Thoracic aorta endothelial cell (primary cell): ENCODE measurements around the gene TEX53. TPM values are rescaled to one million over a fixed set of nuclear protein-coding genes. Genes with fewer than 3 reads are reported as not detected.

Experiments
- small RNA-seq: library from RNA; depleted of rRNA; stranded (forward); fragments of <200 nt; gene quantifications from one replicate; pipeline ENCODE3, GENCODE V24; 2012
- total RNA-seq: library from RNA; depleted of rRNA; stranded (reverse); fragments of >200 nt; gene quantifications from 2 replicates; pipeline ENCODE4 v1.2.3, GENCODE V29; 2012

The TEX53 gene
- total RNA-seq = not detected in 2 replicates

DNA sequence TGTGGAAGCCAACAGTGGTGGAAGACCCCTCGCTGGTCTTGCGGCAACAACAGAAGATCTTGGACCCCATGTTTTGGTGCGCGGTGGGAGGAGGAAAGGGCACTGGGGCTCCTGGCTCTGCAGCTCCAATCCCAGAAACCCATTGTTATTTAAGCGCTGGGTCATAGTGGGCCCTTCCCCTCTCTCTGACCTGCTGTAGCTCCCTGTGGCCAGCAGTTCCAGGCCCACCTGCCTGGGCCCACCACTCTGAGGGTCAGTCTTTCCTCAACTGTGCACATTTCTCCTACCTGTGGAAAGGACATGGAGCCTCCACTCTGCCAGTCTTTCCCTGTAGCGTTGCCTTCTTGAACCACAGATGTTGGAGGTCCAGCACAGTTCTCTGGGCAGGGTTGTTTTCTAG lies at the start of gene TEX53:
Gene TEX53 (minus strand): TSS at position 101 of the 400 bp plus-strand sequence. CDS start 31 bp downstream, at position 70.

DNA sequence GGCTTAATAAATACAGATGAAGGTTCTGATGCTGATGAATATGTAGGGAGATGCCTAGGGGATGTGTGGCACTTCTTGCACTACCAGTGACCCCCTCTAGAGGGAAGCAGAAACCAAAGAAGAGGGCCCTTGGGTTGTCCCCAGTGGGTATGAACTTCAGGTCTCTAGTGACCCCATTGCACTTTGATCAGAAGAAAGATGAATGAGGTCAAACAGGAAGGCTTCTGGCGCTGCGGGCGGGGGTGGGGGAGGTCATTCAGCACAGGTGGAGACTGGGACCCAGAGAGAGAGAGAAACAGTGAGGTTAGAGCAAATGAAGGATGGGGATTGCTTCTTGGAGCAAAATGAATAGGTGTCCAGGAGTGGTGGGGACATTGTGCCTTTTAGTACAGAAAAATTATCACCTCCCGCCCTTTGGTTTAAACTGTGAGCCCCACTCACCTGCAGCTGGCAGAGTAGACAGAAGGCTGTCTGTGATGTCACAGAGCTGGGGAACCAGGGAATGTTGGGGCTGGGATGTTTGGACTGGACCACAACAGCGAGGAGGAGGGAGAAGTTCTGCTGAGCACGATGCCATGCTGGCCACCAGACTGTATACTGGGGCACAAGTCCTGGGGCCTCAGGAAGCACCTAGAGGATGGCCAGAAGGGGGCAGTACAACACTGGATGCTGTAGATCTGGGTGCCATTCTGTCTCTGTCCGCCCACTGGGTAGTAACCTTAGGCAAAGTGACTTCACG lies 24.2 kb upstream of the TEX53 start, which contains the start of gene TEX48:
Gene TEX48 (minus strand): TSS at position 599 of the 739 bp plus-strand sequence. CDS start 10,469 bp downstream, outside the sequence.

Small RNA genes lying within 50 kb of the gene (small RNA-seq; reads per million reads assigned to genes)
- gene RF00019 = not detected

Other genes starting within 250 kb of the TEX53 start
- 0.22 and 0.66 TPM in 2 replicates for gene WHRN, start 152.3 kb downstream of the TEX53 start, total RNA-seq
- gene ATP6V1G1, start 70.0 kb downstream of the TEX53 start, total RNA-seq = 101 and 110 TPM in 2 replicates
- 6.3 and 6.6 TPM in 2 replicates for gene TMEM268, start 46.5 kb downstream of the TEX53 start, total RNA-seq
- not detected in 2 replicates for gene TEX48, start 24.4 kb upstream of the TEX53 start, total RNA-seq
- gene TNFSF15, start 148.2 kb upstream of the TEX53 start, total RNA-seq = 0.50 and 0.53 TPM in 2 replicates